ENCODE results near the gene NAGPA.

- TF ChIP-seq CTCF (optimal IDR thresholded peaks at IDR 0.05 in 1 of 3, IDR thresholded peaks at IDR 0.05 in 1 of 3, conservative IDR thresholded peaks at IDR 0.05 in 1 of 3; ENCODE audit: extremely low read depth in 1 of 3, insufficient read depth in 2 of 3, low read length in 3 of 3) (peak; percentile 25 to 39 (median 38)), EZH2 (IDR thresholded peaks at IDR 0.05; ENCODE audit: low read length) (no peak)
Observed at GRCh38 chr16:5024632-5025031, 9.1 kb downstream of the NAGPA start.

Data from keratinocyte (primary cell).